ENCODE results near the gene YAF2. TPM values are rescaled to one million over a fixed set of nuclear protein-coding genes. Genes with fewer than 3 reads are reported as not detected.
"Not testable (repeated sequence)": the region's sequence is repeated elsewhere in the genome, so short reads cannot be mapped to it uniquely, and the experiment has no call there.

Gene YAF2
- total RNA-seq, 1 donor from 2014 or later = 14.3 TPM

- not testable (repeated sequence) for DNase-seq
Measured at GRCh38 chr12:42252645-42253044, 14.6 kb upstream of the YAF2 start.

GRCh38 chr12:42249033-42249432 lies 11.0 kb upstream of the YAF2 start:
- DNase-seq = not testable (repeated sequence)

- no peak for DNase-seq
Measured at GRCh38 chr12:42240131-42240750, 2.2 kb upstream of the YAF2 start.

- no peak for DNase-seq
Measured at GRCh38 chr12:42237853-42238239, 202 bp downstream of the YAF2 start.

- peak; percentile 45 for DNase-seq
Measured at GRCh38 chr12:42237052-42237852, 796 bp downstream of the YAF2 start.

GRCh38 chr12:42236017-42236416 lies 2.0 kb downstream of the YAF2 start:
- DNase-seq = no peak

- DNase-seq = no peak
Measured at GRCh38 chr12:42235426-42235825, 2.6 kb downstream of the YAF2 start.

- DNase-seq = no peak
Measured at GRCh38 chr12:42234970-42235369, 3.1 kb downstream of the YAF2 start.

- not testable (repeated sequence) for DNase-seq
Measured at GRCh38 chr12:42227525-42227924, 10.5 kb downstream of the YAF2 start.

- not testable (repeated sequence) for DNase-seq
Measured at GRCh38 chr12:42224501-42224900, 13.5 kb downstream of the YAF2 start.

- no peak for DNase-seq
Measured at GRCh38 chr12:42222724-42223123, 15.3 kb downstream of the YAF2 start.

GRCh38 chr12:42221726-42222125 lies 16.3 kb downstream of the YAF2 start:
- DNase-seq = no peak

- no peak for DNase-seq
Measured at GRCh38 chr12:42217656-42218055, 20.4 kb downstream of the YAF2 start.

- no peak for DNase-seq
Measured at GRCh38 chr12:42216737-42217136, 21.3 kb downstream of the YAF2 start.

- not testable (repeated sequence) for DNase-seq
Measured at GRCh38 chr12:42215759-42216158, 22.3 kb downstream of the YAF2 start.

- no peak for DNase-seq
Measured at GRCh38 chr12:42213954-42214426, 24.1 kb downstream of the YAF2 start.

- no peak for DNase-seq
Measured at GRCh38 chr12:42213023-42213422, 25.0 kb downstream of the YAF2 start.

- DNase-seq = no peak
Measured at GRCh38 chr12:42208574-42208973, 29.5 kb downstream of the YAF2 start.

- DNase-seq = no peak
Measured at GRCh38 chr12:42204819-42205218, 33.2 kb downstream of the YAF2 start.

- no peak for DNase-seq
Measured at GRCh38 chr12:42204362-42204761, 33.7 kb downstream of the YAF2 start.

GRCh38 chr12:42201063-42201462 lies 37.0 kb downstream of the YAF2 start:
- no peak for DNase-seq

- DNase-seq = no peak
Measured at GRCh38 chr12:42199007-42199406, 39.0 kb downstream of the YAF2 start.

GRCh38 chr12:42196723-42197603 lies 41.1 kb downstream of the YAF2 start:
- DNase-seq = no peak
